ENCODE results near the gene POLR3K. TPM values are rescaled to one million over a fixed set of nuclear protein-coding genes. Genes with fewer than 3 reads are reported as not detected.

POLR3K gene
- total RNA-seq, 1 donor from 2014 or later = 9.4 TPM

DNA sequence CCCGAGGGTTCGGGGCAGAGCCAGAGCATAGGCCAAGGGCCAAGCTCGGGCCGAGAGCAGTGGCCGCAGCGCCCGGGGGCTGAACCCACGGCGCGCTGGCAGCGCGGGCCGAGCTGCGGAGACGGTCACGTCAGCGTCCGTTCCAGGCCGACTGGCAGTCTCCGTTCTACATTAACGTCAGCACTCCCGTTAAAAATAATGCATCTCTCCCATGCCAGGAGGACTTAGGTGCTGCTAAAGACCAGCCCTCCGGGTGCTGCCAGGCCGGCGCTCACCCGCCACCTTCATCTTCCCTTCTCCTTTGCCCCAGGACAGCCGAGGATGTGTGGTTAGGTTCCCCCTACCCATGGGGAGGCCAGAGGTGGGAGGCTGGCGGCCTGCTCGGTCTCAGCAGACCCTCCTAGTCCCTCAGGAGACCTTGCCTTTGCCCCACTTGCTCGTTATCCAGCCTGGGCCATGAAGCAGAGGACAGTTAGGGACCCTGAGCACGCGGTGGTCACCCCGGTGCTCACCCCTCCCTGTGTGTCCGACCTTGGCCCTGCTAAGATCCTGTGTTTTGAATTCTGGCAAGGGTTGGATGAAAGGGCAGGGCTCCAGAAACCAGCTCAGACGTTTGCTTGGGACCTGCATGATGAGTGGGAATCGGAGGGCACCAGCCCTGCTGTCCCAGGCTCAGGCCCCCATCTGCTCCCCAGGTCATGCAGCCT lies 25.2 kb upstream of the POLR3K start:
- H3K4me3 ChIP-seq (ENCODE audit: low read depth, low read length) = peak overlapping the region; percentile 71
- TF ChIP-seq CTCF (conservative IDR thresholded peaks at IDR 0.05; ENCODE audit: low read depth, low read length) = no peak
- DNase-seq (ENCODE audit: low read depth) = no peak

GRCh38 chr16:77807-78443 lies 24.5 kb upstream of the POLR3K start, which contains the start of gene MPG:
Gene MPG (plus strand): TSS chr16:78225. CDS start chr16:78310, 85 bp downstream.
- DNase-seq (ENCODE audit: low read depth) = no peak
- no peak for TF ChIP-seq CTCF (conservative IDR thresholded peaks at IDR 0.05; ENCODE audit: low read depth, low read length)
- H3K4me3 ChIP-seq (ENCODE audit: low read depth, low read length) = peak within 1 kb of the TSS; percentile 71

DNA sequence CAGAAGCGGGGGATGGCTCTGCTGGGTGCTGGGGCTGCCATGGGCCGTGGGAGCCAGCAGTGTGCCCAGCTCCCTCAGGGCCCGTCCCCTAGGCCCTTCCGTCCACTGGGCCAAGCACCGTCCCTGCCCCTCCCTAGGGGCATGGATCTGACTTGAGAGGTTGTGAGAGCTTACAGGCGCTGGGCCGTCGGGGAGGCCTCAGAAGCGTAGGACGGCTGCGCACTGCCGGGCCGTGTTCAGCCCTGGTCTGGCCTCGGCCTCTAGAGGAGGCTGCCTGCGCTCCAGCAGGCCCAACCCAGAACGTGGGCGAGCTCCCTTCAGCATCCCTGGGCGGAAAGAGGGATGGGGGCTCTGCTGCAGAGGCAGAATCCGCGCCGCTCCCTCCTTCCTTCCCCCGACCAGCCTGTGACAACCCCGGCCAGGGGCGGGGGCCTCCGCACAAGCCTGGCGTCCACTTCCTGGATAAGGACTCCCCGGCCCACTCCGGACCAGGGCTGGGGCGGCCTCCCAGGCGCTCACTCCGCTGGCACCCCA lies 23.9 kb upstream of the POLR3K start:
- no peak for TF ChIP-seq CTCF (conservative IDR thresholded peaks at IDR 0.05; ENCODE audit: low read depth, low read length)
- peak overlapping the region; percentile 71 for H3K4me3 ChIP-seq (ENCODE audit: low read depth, low read length)
- DNase-seq (ENCODE audit: low read depth) = no peak

DNA sequence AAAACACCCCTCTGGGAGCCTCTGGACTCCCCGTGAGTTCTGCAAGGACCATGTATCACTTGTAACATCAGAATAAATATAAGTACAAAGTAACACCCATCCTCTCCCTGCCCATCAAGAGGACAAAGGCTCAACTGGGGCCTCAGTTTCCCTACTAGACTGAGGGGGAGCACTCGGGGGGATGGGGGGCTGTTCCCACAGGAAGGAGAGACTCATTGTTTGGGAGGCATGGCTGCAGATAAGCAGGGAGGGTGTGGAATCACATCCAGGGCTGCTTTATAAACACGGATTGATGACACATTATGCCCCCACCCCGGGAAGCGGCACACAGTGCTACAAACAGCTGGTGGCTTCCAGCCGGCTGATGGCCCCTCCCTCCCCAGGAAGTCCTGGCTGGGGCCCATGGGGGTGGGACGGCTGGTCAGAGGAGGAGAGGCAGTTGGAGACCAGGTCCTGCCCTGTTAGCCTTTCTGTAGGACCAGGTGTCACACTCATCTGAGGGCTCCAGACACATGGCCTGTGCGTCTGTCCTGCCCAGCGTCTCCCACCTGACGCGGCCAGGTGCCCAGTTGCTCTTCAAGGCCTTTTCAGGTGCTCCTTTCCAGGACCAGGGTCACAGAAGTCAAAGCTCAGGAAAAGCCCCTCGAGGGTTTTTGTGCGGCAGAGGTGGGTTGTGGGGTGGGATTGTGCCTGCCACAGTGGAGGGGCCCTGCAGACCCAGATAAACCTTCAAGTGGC lies 23.3 kb upstream of the POLR3K start:
- H3K4me3 ChIP-seq (ENCODE audit: low read depth, low read length) = peak overlapping the region; percentile 71
- no peak for DNase-seq (ENCODE audit: low read depth)
- no peak for TF ChIP-seq CTCF (conservative IDR thresholded peaks at IDR 0.05; ENCODE audit: low read depth, low read length)

DNA sequence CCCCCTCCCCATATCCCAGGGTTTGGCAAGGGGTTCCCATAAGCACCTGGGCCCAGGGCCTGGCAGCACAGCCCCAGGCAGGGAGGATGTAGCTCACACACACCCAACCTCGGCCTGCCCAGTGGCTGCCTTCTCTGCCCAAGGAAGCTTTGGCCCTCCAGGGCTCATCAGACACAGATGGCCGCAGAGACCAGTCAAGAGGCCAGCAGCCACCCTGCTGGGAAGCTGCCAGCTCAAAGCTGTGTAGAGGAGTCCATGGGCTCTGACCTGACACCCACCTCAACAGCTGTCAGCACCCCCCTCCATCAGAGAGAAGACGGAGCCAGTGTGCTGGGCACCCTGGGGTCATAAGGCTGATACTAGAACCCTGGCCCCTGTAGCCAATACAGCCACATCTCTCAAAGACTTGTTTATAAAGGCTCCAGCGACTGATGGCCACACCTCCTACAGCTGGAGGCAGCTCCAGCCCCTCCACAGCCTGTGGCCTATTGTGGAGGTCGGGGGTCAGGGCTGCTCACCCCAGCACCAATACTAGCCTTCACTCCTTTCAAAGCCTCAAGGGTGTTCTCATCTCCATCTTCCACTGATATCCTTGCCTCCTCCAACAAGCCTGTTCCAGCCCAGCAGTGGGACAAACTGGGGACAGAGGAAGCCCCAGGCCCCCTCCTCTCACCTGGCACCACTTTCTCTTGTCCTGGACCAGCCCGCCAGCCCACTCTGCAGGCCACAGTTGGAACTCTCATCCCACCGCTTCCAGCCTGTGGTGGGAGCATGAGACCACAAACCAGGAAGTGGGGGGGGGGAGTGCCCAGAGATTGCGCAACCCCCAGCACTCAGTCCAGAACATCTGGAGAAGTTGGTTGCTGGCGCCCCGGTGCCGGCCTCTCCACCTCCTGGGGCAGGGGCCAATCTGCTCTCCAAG lies 22.4 kb upstream of the POLR3K start:
- TF ChIP-seq CTCF (conservative IDR thresholded peaks at IDR 0.05; ENCODE audit: low read depth, low read length) = no peak
- DNase-seq (ENCODE audit: low read depth) = no peak
- H3K4me3 ChIP-seq (ENCODE audit: low read depth, low read length) = no peak overlapping the region

- no peak for TF ChIP-seq CTCF (conservative IDR thresholded peaks at IDR 0.05; ENCODE audit: low read depth, low read length)
- no peak for DNase-seq (ENCODE audit: low read depth)
- no peak overlapping the region for H3K4me3 ChIP-seq (ENCODE audit: low read depth, low read length)
These were observed 21.4 kb upstream of the POLR3K start for GRCh38 chr16:74747-75334.
